ENCODE results near the gene NEURL1B.
A peak's percentile ranks its signal among the peaks of the same experiment; 100 is the strongest.

NEURL1B gene

GRCh38 chr5:172725273-172725672 lies 84.2 kb downstream of the NEURL1B start:
- Mint-ChIP-seq H3K4me3 (no peak overlapping the region), H3K27me3 (no peaks in the 10 kb centered on the region), H3K4me1 (no peaks in the 10 kb centered on the region), H3K27ac (no peak overlapping the region), H3K9me3 (no peaks in the 10 kb centered on the region)
- ATAC-seq: no peak
- DNase-seq: no peak

GRCh38 chr5:172725785-172726184 lies 84.7 kb downstream of the NEURL1B start:
- H3K27ac Mint-ChIP-seq: no peak overlapping the region
- no peak for ATAC-seq
- no peak for DNase-seq

GRCh38 chr5:172726966-172727365 lies 85.9 kb downstream of the NEURL1B start:
- ATAC-seq (no peak), DNase-seq (no peak)
- H3K4me1 Mint-ChIP-seq: no peaks in the 10 kb centered on the region

More at GRCh38 chr5:172725785-172726184, 84.7 kb downstream of the NEURL1B start:
- H3K4me3 Mint-ChIP-seq: no peak overlapping the region
- no peaks in the 10 kb centered on the region for H3K27me3 Mint-ChIP-seq
- no peaks in the 10 kb centered on the region for H3K9me3 Mint-ChIP-seq
- H3K4me1 Mint-ChIP-seq: no peaks in the 10 kb centered on the region

GRCh38 chr5:172727551-172727950 lies 86.5 kb downstream of the NEURL1B start:
- H3K9me3 Mint-ChIP-seq: no peaks in the 10 kb centered on the region
- ATAC-seq (no peak), DNase-seq (no peak)
- no peak overlapping the region for H3K4me3 Mint-ChIP-seq
- H3K27me3 Mint-ChIP-seq: no peaks in the 10 kb centered on the region
- peak overlapping the region in 1 of 2 donors; percentile 27 for H3K27ac Mint-ChIP-seq
- no peaks in the 10 kb centered on the region for H3K4me1 Mint-ChIP-seq

More at GRCh38 chr5:172726966-172727365, 85.9 kb downstream of the NEURL1B start:
- Mint-ChIP-seq H3K27ac (peak overlapping the region in 1 of 2 donors; percentile 65), H3K27me3 (no peaks in the 10 kb centered on the region), H3K9me3 (no peaks in the 10 kb centered on the region), H3K4me3 (no peak overlapping the region)

GRCh38 chr5:172728481-172729241 lies 87.6 kb downstream of the NEURL1B start:
- H3K4me1 Mint-ChIP-seq: no peaks in the 10 kb centered on the region
- ATAC-seq (no peak), DNase-seq (no peak)
- H3K9me3 Mint-ChIP-seq: no peaks in the 10 kb centered on the region
- no peak overlapping the region for H3K4me3 Mint-ChIP-seq
- no peaks in the 10 kb centered on the region for H3K27me3 Mint-ChIP-seq
- peak overlapping the region; percentile 30 to 68 for H3K27ac Mint-ChIP-seq

GRCh38 chr5:172729588-172729987 lies 88.5 kb downstream of the NEURL1B start:
- ATAC-seq: no peak
- H3K27me3 Mint-ChIP-seq: no peaks in the 10 kb centered on the region
- H3K4me3 Mint-ChIP-seq: no peak overlapping the region
- no peaks in the 10 kb centered on the region for H3K9me3 Mint-ChIP-seq
- no peak for DNase-seq
- H3K27ac Mint-ChIP-seq: no peak overlapping the region
- H3K4me1 Mint-ChIP-seq: no peaks in the 10 kb centered on the region

- Mint-ChIP-seq H3K27me3 (no peaks in the 10 kb centered on the region), H3K27ac (peak overlapping the region in 1 of 2 donors; percentile 10), H3K4me1 (no peaks in the 10 kb centered on the region), H3K9me3 (no peaks in the 10 kb centered on the region), H3K4me3 (no peak overlapping the region)
- DNase-seq: no peak
- no peak for ATAC-seq
Measured at GRCh38 chr5:172730222-172730621, 89.2 kb downstream of the NEURL1B start.

- Mint-ChIP-seq H3K4me3 (no peak overlapping the region), H3K27me3 (no peaks in the 10 kb centered on the region), H3K4me1 (no peaks in the 10 kb centered on the region), H3K9me3 (no peaks in the 10 kb centered on the region), H3K27ac (peak overlapping the region in 1 of 2 donors; percentile 91)
- DNase-seq: no peak
- no peak for ATAC-seq
Measured at GRCh38 chr5:172730981-172731679, 90.1 kb downstream of the NEURL1B start.

GRCh38 chr5:172731680-172732074 lies 90.6 kb downstream of the NEURL1B start:
- Mint-ChIP-seq H3K4me1 (no peaks in the 10 kb centered on the region), H3K27ac (peak overlapping the region in 1 of 2 donors; percentile 91), H3K27me3 (no peaks in the 10 kb centered on the region), H3K4me3 (no peak overlapping the region), H3K9me3 (no peaks in the 10 kb centered on the region)
- DNase-seq: no peak
- ATAC-seq: no peak

- H3K4me1 Mint-ChIP-seq: no peaks in the 10 kb centered on the region
- H3K9me3 Mint-ChIP-seq: no peaks in the 10 kb centered on the region
- DNase-seq (no peak), ATAC-seq (no peak)
- H3K27ac Mint-ChIP-seq: no peak overlapping the region
- H3K27me3 Mint-ChIP-seq: no peaks in the 10 kb centered on the region
- no peak overlapping the region for H3K4me3 Mint-ChIP-seq
Measured at GRCh38 chr5:172732201-172732865, 91.3 kb downstream of the NEURL1B start.

- H3K4me3 Mint-ChIP-seq: no peak overlapping the region
- no peaks in the 10 kb centered on the region for H3K9me3 Mint-ChIP-seq
- no peaks in the 10 kb centered on the region for H3K4me1 Mint-ChIP-seq
- no peak overlapping the region for H3K27ac Mint-ChIP-seq
- DNase-seq: no peak
- no peak for ATAC-seq
- no peaks in the 10 kb centered on the region for H3K27me3 Mint-ChIP-seq
Measured at GRCh38 chr5:172733131-172733973, 92.3 kb downstream of the NEURL1B start.

GRCh38 chr5:172733974-172734346 lies 92.9 kb downstream of the NEURL1B start:
- ATAC-seq (no peak), DNase-seq (no peak)
- H3K9me3 Mint-ChIP-seq: no peaks in the 10 kb centered on the region
- H3K27ac Mint-ChIP-seq: no peak overlapping the region
- H3K4me3 Mint-ChIP-seq: no peak overlapping the region
- H3K27me3 Mint-ChIP-seq: no peaks in the 10 kb centered on the region
- H3K4me1 Mint-ChIP-seq: no peaks in the 10 kb centered on the region

GRCh38 chr5:172735141-172735831 lies 94.2 kb downstream of the NEURL1B start:
- no peak for ATAC-seq
- H3K4me1 Mint-ChIP-seq: no peaks in the 10 kb centered on the region

GRCh38 chr5:172736508-172737135 lies 95.6 kb downstream of the NEURL1B start:
- DNase-seq (no peak), ATAC-seq (no peak)
- Mint-ChIP-seq H3K27me3 (no peaks in the 10 kb centered on the region), H3K27ac (peak overlapping the region; percentile 47 to 56), H3K9me3 (no peaks in the 10 kb centered on the region), H3K4me3 (no peak overlapping the region), H3K4me1 (no peaks in the 10 kb centered on the region)

More at GRCh38 chr5:172735141-172735831, 94.2 kb downstream of the NEURL1B start:
- Mint-ChIP-seq H3K9me3 (no peaks in the 10 kb centered on the region), H3K27me3 (no peaks in the 10 kb centered on the region), H3K4me3 (no peak overlapping the region), H3K27ac (no peak overlapping the region)
- no peak for DNase-seq

All from stimulated activated naive CD8-positive, alpha-beta T cell treated with anti-CD3 and anti-CD28 coated beads, Interleukin-15, amount 100 ng/mL, for 72 hours (primary cell).